CD4-positive, alpha-beta T cell treated with Interleukin-17A for 4 hours (primary cell): Measurements from ENCODE around the gene NLRP1.

Experiments
- DNase-seq: peaks from one replicate; pipeline ENCODE4 v3.0.0-alpha.2; 2020; ENCODE audit warnings: mixed read lengths

The NLRP1 gene

GRCh38 chr17:5552841-5553240 is 31.5 kb downstream of the NLRP1 start:
- no peak for DNase-seq

GRCh38 chr17:5545051-5545987 is 39.0 kb downstream of the NLRP1 start:
- DNase-seq: no peak

- DNase-seq: no peak
Observed at GRCh38 chr17:5544115-5544514, 40.2 kb downstream of the NLRP1 start.

- DNase-seq: no peak
Observed at GRCh38 chr17:5541610-5542202, 42.6 kb downstream of the NLRP1 start.

GRCh38 chr17:5540321-5540720 is 44.0 kb downstream of the NLRP1 start:
- no peak for DNase-seq

- DNase-seq: no peak
Observed at GRCh38 chr17:5539286-5539685, 45.0 kb downstream of the NLRP1 start.

GRCh38 chr17:5536866-5537650 is 47.3 kb downstream of the NLRP1 start:
- DNase-seq: no peak

- no peak for DNase-seq
Observed at GRCh38 chr17:5535436-5535835, 48.9 kb downstream of the NLRP1 start.

GRCh38 chr17:5533486-5534315 is 50.6 kb downstream of the NLRP1 start:
- DNase-seq: no peak

- no peak for DNase-seq
Observed at GRCh38 chr17:5532581-5532980, 51.7 kb downstream of the NLRP1 start.

GRCh38 chr17:5531085-5531418 is 53.3 kb downstream of the NLRP1 start:
- no peak for DNase-seq

GRCh38 chr17:5530265-5531084 is 53.8 kb downstream of the NLRP1 start:
- DNase-seq: no peak

GRCh38 chr17:5527601-5528250 is 56.6 kb downstream of the NLRP1 start:
- DNase-seq: no peak

GRCh38 chr17:5526821-5527598 is 57.3 kb downstream of the NLRP1 start:
- no peak for DNase-seq

GRCh38 chr17:5523249-5523648 is 61.1 kb downstream of the NLRP1 start:
- no peak for DNase-seq

- no peak for DNase-seq
Observed at GRCh38 chr17:5522476-5522875, 61.8 kb downstream of the NLRP1 start.

GRCh38 chr17:5516060-5516792 is 68.1 kb downstream of the NLRP1 start:
- no peak for DNase-seq

GRCh38 chr17:5514976-5515375 is 69.3 kb downstream of the NLRP1 start:
- no peak for DNase-seq

GRCh38 chr17:5513628-5514027 is 70.7 kb downstream of the NLRP1 start:
- peak; percentile 13 for DNase-seq
